Testis (tissue), 2 donors: ENCODE results near the gene GPR183.

Experiments
- CTCF ChIP-seq, 3 experiments: fragments of 450-650 bp in 2 of 3; fragments of 200-600 bp in 1 of 3; sonication (generic) in 1 of 3; IDR thresholded peaks; one replicate each; pipeline ENCODE4 v1.5.1; 2016 to 2019; ENCODE audit warnings: antibody characterized with exemption in 3 of 3, mild to moderate bottlenecking in 2 of 3, moderate library complexity in 1 of 3
- POLR2A ChIP-seq: fragments of 450-650 bp; IDR thresholded peaks from one replicate; pipeline ENCODE4 v1.6.1; 2017; ENCODE audit warnings: antibody characterized with exemption, mild to moderate bottlenecking, moderate library complexity

GRCh38 chr13:99288089-99288488, 19.1 kb downstream of the GPR183 start:
- TF ChIP-seq CTCF (IDR thresholded peaks at IDR 0.05) (no peak), POLR2A (no peak)
